Smooth muscle cell (in vitro differentiated cells): ENCODE measurements around the gene BMP6. TPM values are rescaled to one million over a fixed set of nuclear protein-coding genes. Genes with fewer than 3 reads are reported as not detected.

Experiments used
- DNase-seq: peaks from one replicate; lab custom pipeline; 2025; ENCODE audit not compliant: unreplicated experiment; lab: John Stamatoyannopoulos, UW
- H2AFZ ChIP-seq: fragments of 200-600 bp; sonication (generic); 2 replicates; pipeline ENCODE4 v1.6.0; 2016; ENCODE audit warnings: antibody characterized with exemption, low read depth, mild to moderate bottlenecking
- H3F3A ChIP-seq: fragments of 200-600 bp; sonication (generic); 2 replicates; pipeline ENCODE4 v1.6.0; 2017; ENCODE audit warnings: antibody characterized with exemption, low read depth
- H3K27ac ChIP-seq: fragments of 200-600 bp; sonication (generic); 2 replicates; pipeline ENCODE4 v1.5.1; 2016; ENCODE audit warnings: low read depth, mild to moderate bottlenecking
- H3K27me3 ChIP-seq: fragments of 200-600 bp; sonication (generic); 2 replicates; pipeline ENCODE4 v1.6.1; 2016; ENCODE audit warnings: low read depth, mild to moderate bottlenecking
- H3K36me3 ChIP-seq: fragments of 200-600 bp; sonication (generic); 2 replicates; pipeline ENCODE4 v1.5.1; 2016; ENCODE audit warnings: low read depth
- H3K4me1 ChIP-seq: fragments of 200-600 bp; sonication (generic); 2 replicates; pipeline ENCODE4 v1.5.1; 2016; ENCODE audit warnings: low read depth
- H3K4me2 ChIP-seq: fragments of 200-600 bp; sonication (generic); 2 replicates; pipeline ENCODE4 v1.6.0; 2016; ENCODE audit warnings: mild to moderate bottlenecking
- H3K4me3 ChIP-seq: fragments of 200-600 bp; sonication (generic); 2 replicates; pipeline ENCODE4 v1.5.1; 2016; ENCODE audit warnings: mild to moderate bottlenecking
- H3K79me2 ChIP-seq: fragments of 200-600 bp; sonication (generic); 2 replicates; pipeline ENCODE4 v1.6.0; 2016; ENCODE audit warnings: low read depth, mild to moderate bottlenecking
- H3K9ac ChIP-seq: fragments of 200-600 bp; sonication (generic); 2 replicates; pipeline ENCODE4 v1.6.0; 2016; ENCODE audit warnings: low read depth
- H3K9me3 ChIP-seq: fragments of 200-600 bp; sonication (generic); replicated peaks from 2 replicates; pipeline ENCODE4 v1.5.1; 2016; ENCODE audit warnings: low read depth
- H4K20me1 ChIP-seq: fragments of 200-600 bp; sonication (generic); 2 replicates; pipeline ENCODE4 v1.6.0; 2016; ENCODE audit warnings: low read depth
- WGBS: methylation state at CpG from one replicate; pipeline ENCODE4 v1.1.7; 2016; ENCODE audit warnings: low lambda C conversion rate; 5-methylcytosine and 5-hydroxymethylcytosine counted together
- polyA plus RNA-seq: library from polyadenylated mRNA; unstranded; fragments of >200 nt; fragmentation: Nextera tagmentation; extraction: Ambion mirVana; gene quantifications from 2 replicates; pipeline ENCODE4 v1.2.1, GENCODE V29; 2016
- total RNA-seq: library from RNA; depleted of rRNA; stranded (reverse); fragments of >200 nt; gene quantifications from 2 replicates; pipeline ENCODE4 v1.2.3, GENCODE V29; 2014
- TF ChIP-seq, protein P1 (sequence below): fragments of 200-600 bp; sonication (generic); IDR thresholded peaks from 2 replicates; pipeline ENCODE4 v1.5.1; 2017; ENCODE audit warnings: borderline replicate concordance, mild to moderate bottlenecking, antibody characterized with exemption; ENCODE audit not compliant: insufficient read depth, poor library complexity, severe bottlenecking

Gene BMP6
- total and polyA plus RNA-seq, 2 experiments from 2014 or later, result 14.5 to 17.0 TPM

GRCh38 chr6:7732228-7732627 lies 6.3 kb downstream of the BMP6 start:
- Histone ChIP-seq H3K9ac (no peak overlapping the region), H4K20me1 (peaks cover 4% of the 10 kb centered on the region), H3K4me1 (peaks cover 26% of the 10 kb centered on the region), H3K79me2 (no peaks in the 10 kb centered on the region), H2AFZ (no peak overlapping the region), H3F3A (peaks cover 17% of the 10 kb centered on the region), H3K27me3 (peaks cover 14% of the 10 kb centered on the region), H3K36me3 (no peaks in the 10 kb centered on the region), H3K4me3 (no peak overlapping the region), H3K9me3 (no peaks in the 10 kb centered on the region), H3K27ac (no peak overlapping the region), H3K4me2 (no peak overlapping the region)
- DNase-seq, result no peak
- TF ChIP-seq, protein P1, sequence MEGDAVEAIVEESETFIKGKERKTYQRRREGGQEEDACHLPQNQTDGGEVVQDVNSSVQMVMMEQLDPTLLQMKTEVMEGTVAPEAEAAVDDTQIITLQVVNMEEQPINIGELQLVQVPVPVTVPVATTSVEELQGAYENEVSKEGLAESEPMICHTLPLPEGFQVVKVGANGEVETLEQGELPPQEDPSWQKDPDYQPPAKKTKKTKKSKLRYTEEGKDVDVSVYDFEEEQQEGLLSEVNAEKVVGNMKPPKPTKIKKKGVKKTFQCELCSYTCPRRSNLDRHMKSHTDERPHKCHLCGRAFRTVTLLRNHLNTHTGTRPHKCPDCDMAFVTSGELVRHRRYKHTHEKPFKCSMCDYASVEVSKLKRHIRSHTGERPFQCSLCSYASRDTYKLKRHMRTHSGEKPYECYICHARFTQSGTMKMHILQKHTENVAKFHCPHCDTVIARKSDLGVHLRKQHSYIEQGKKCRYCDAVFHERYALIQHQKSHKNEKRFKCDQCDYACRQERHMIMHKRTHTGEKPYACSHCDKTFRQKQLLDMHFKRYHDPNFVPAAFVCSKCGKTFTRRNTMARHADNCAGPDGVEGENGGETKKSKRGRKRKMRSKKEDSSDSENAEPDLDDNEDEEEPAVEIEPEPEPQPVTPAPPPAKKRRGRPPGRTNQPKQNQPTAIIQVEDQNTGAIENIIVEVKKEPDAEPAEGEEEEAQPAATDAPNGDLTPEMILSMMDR, result no peak

GRCh38 chr6:7734707-7735383 lies 8.9 kb downstream of the BMP6 start:
- Histone ChIP-seq H3K4me2 (no peak overlapping the region), H3K36me3 (no peaks in the 10 kb centered on the region), H3K27ac (no peak overlapping the region), H3K27me3 (peaks cover 6% of the 10 kb centered on the region), H3K9me3 (no peaks in the 10 kb centered on the region), H3K4me1 (peaks cover 6% of the 10 kb centered on the region), H3K79me2 (no peaks in the 10 kb centered on the region), H3K4me3 (no peak overlapping the region), H2AFZ (no peak overlapping the region), H4K20me1 (peaks cover 19% of the 10 kb centered on the region), H3F3A (peaks cover 8% of the 10 kb centered on the region), H3K9ac (no peak overlapping the region)
- 90% methylated on average over 18 of the region's 18 CpGs for WGBS
- TF ChIP-seq, protein P1, result no peak
- no peak for DNase-seq

DNA sequence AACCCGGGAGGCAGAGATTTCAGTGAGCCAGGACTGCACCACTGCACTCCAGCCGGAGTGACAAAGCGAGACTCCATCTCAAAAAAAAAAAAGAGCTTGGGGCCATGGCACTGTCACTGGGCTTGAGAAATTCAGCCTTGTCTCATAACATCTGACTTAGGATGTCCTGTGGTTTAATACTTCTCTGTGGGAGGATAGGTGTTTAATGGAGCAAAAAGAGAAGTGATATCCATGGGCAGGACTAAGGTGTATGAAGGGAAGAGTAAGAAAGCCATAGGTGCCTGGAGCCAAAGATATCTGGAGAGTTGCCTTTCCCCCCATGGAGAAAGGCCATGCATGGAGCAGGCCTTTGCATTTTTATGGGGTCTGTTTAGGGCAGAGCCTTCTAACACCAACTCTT lies 11.2 kb downstream of the BMP6 start:
- Histone ChIP-seq H3K4me3 (no peak overlapping the region), H3K9ac (no peak overlapping the region), H3K4me2 (no peak overlapping the region), H3F3A (no peaks in the 10 kb centered on the region), H3K36me3 (no peaks in the 10 kb centered on the region), H4K20me1 (peaks cover 16% of the 10 kb centered on the region), H3K9me3 (no peaks in the 10 kb centered on the region), H3K27ac (no peak overlapping the region), H3K4me1 (no peaks in the 10 kb centered on the region), H2AFZ (no peak overlapping the region), H3K79me2 (no peaks in the 10 kb centered on the region), H3K27me3 (peaks cover 6% of the 10 kb centered on the region)
- no peak for DNase-seq
- TF ChIP-seq, protein P1, result no peak
- 98% methylated on average over 3 of the region's 3 CpGs for WGBS

GRCh38 chr6:7737867-7738266 lies 12.0 kb downstream of the BMP6 start:
- Histone ChIP-seq H3K27ac (no peak overlapping the region), H3K36me3 (no peaks in the 10 kb centered on the region), H3F3A (no peaks in the 10 kb centered on the region), H3K9ac (no peak overlapping the region), H3K9me3 (no peaks in the 10 kb centered on the region), H3K4me3 (no peak overlapping the region), H3K4me2 (no peak overlapping the region), H4K20me1 (peaks cover 16% of the 10 kb centered on the region), H3K27me3 (peaks cover 10% of the 10 kb centered on the region), H3K4me1 (no peaks in the 10 kb centered on the region), H2AFZ (no peak overlapping the region), H3K79me2 (no peaks in the 10 kb centered on the region)
- no peak for DNase-seq
- TF ChIP-seq, protein P1, result no peak
- WGBS, result 65% methylated on average over 2 of the region's 2 CpGs
